KMS-11 (cell line): ENCODE data around the gene LINGO1.

ENCODE experiments used
- H2AFZ ChIP-seq: fragments of 200-600 bp; sonication (generic); 2 replicates; pipeline ENCODE4 v1.6.1; 2016; ENCODE audit warnings: antibody characterized with exemption, mixed run types, low read depth
- H3K27ac ChIP-seq: fragments of 200-600 bp; sonication (generic); 2 replicates; pipeline ENCODE4 v1.6.1; 2016; ENCODE audit warnings: mild to moderate bottlenecking, mixed run types
- H3K27me3 ChIP-seq: fragments of 200-600 bp; sonication (generic); 2 replicates; pipeline ENCODE4 v1.6.1; 2017; ENCODE audit warnings: mild to moderate bottlenecking, low read depth, mixed run types, moderate library complexity; ENCODE audit not compliant: insufficient read depth
- H3K36me3 ChIP-seq: fragments of 200-600 bp; sonication (generic); 2 replicates; pipeline ENCODE4 v1.6.1; 2017; ENCODE audit warnings: mild to moderate bottlenecking, mixed run types; ENCODE audit not compliant: insufficient read depth
- H3K4me1 ChIP-seq: fragments of 200-600 bp; sonication (generic); 2 replicates; pipeline ENCODE4 v1.6.1; 2016; ENCODE audit warnings: mild to moderate bottlenecking, low read depth, mixed run types; ENCODE audit not compliant: poor library complexity, severe bottlenecking
- H3K4me2 ChIP-seq: fragments of 200-600 bp; sonication (generic); 2 replicates; pipeline ENCODE4 v1.7.0; 2016; ENCODE audit warnings: mild to moderate bottlenecking, mixed run types
- H3K4me3 ChIP-seq: fragments of 200-600 bp; sonication (generic); IDR thresholded peaks from 2 replicates; pipeline ENCODE4 v1.6.1; 2017; ENCODE audit warnings: low read depth, low read length, mixed read lengths; ENCODE audit not compliant: insufficient read depth
- H3K79me2 ChIP-seq: fragments of 200-600 bp; sonication (generic); 2 replicates; pipeline ENCODE4 v1.6.1; 2016; ENCODE audit warnings: low read depth, mixed run types; ENCODE audit not compliant: insufficient read depth
- H3K9ac ChIP-seq: fragments of 200-600 bp; sonication (generic); 2 replicates; pipeline ENCODE4 v1.6.1; 2016; ENCODE audit warnings: mild to moderate bottlenecking, mixed run types
- H4K20me1 ChIP-seq: fragments of 200-600 bp; sonication (generic); 2 replicates; pipeline ENCODE4 v1.6.1; 2016; ENCODE audit warnings: mild to moderate bottlenecking, mixed run types; ENCODE audit not compliant: insufficient read depth
- CTCF ChIP-seq: fragments of 200-600 bp; sonication (generic); conservative IDR thresholded peaks from 2 replicates; pipeline ENCODE4 v1.6.1; 2017; ENCODE audit warnings: low read depth, mild to moderate bottlenecking, antibody characterized with exemption, low read length, moderate library complexity, mixed read lengths

Gene LINGO1

GRCh38 chr15:77567202-77567601 lies 65.5 kb downstream of the LINGO1 start:
- TF ChIP-seq CTCF, result no peak
- no peak overlapping the region for H3K9ac ChIP-seq

GRCh38 chr15:77566092-77566491 lies 66.6 kb downstream of the LINGO1 start:
- no peak overlapping the region for H3K4me2 ChIP-seq
- H2AFZ ChIP-seq, result no peak overlapping the region
- H3K27ac ChIP-seq, result no peak overlapping the region
- no peaks in the 10 kb centered on the region for H3K4me1 ChIP-seq
- no peaks in the 10 kb centered on the region for H3K36me3 ChIP-seq
- TF ChIP-seq CTCF, result no peak
- H3K4me3 ChIP-seq, result no peak overlapping the region
- no peak overlapping the region for H3K9ac ChIP-seq
- H3K27me3 ChIP-seq, result peaks cover 25% of the 10 kb centered on the region; the same call in 1 of the 2 replicates
- H4K20me1 ChIP-seq, result no peaks in the 10 kb centered on the region
- no peaks in the 10 kb centered on the region for H3K79me2 ChIP-seq

More at GRCh38 chr15:77567202-77567601, 65.5 kb downstream of the LINGO1 start:
- peaks cover 25% of the 10 kb centered on the region; the same call in 1 of the 2 replicates for H3K27me3 ChIP-seq
- no peaks in the 10 kb centered on the region for H3K4me1 ChIP-seq
- no peaks in the 10 kb centered on the region for H4K20me1 ChIP-seq
- H3K36me3 ChIP-seq, result no peaks in the 10 kb centered on the region
- H2AFZ ChIP-seq, result no peak overlapping the region
- H3K27ac ChIP-seq, result no peak overlapping the region
- no peak overlapping the region for H3K4me3 ChIP-seq
- H3K79me2 ChIP-seq, result no peaks in the 10 kb centered on the region
- H3K4me2 ChIP-seq, result no peak overlapping the region

GRCh38 chr15:77565378-77565915 lies 67.3 kb downstream of the LINGO1 start:
- H3K36me3 ChIP-seq, result no peaks in the 10 kb centered on the region
- H3K4me3 ChIP-seq, result no peak overlapping the region
- no peak overlapping the region for H3K27ac ChIP-seq
- H2AFZ ChIP-seq, result no peak overlapping the region
- H3K4me2 ChIP-seq, result no peak overlapping the region
- no peaks in the 10 kb centered on the region for H3K79me2 ChIP-seq
- no peak for TF ChIP-seq CTCF
- H3K4me1 ChIP-seq, result no peaks in the 10 kb centered on the region
- H3K9ac ChIP-seq, result no peak overlapping the region
- H4K20me1 ChIP-seq, result no peaks in the 10 kb centered on the region
- H3K27me3 ChIP-seq, result peaks cover 25% of the 10 kb centered on the region; the same call in 1 of the 2 replicates

- Histone ChIP-seq H3K36me3 (no peaks in the 10 kb centered on the region), H3K79me2 (no peaks in the 10 kb centered on the region), H4K20me1 (no peaks in the 10 kb centered on the region), H3K4me2 (no peak overlapping the region), H3K4me1 (no peaks in the 10 kb centered on the region), H3K4me3 (no peak overlapping the region), H2AFZ (no peak overlapping the region), H3K9ac (no peak overlapping the region), H3K27me3 (peaks cover 22% of the 10 kb centered on the region; the same call in 1 of the 2 replicates), H3K27ac (no peak overlapping the region)
- no peak for TF ChIP-seq CTCF
These were observed 67.8 kb downstream of the LINGO1 start for GRCh38 chr15:77564938-77565337.
